HepG2 (cell line): ENCODE measurements around the gene GTSF1L. TPM values are rescaled to one million over a fixed set of nuclear protein-coding genes. Genes with fewer than 3 reads are reported as not detected.

Experiments used
- CC2D1A ChIP-seq: sonication (generic); formaldehyde crosslinking; IDR thresholded peaks from 2 replicates; pipeline ENCODE4 v1.8.1; 2023; ENCODE audit warnings: mild to moderate bottlenecking, missing genetic modification reagents
- CHD4 ChIP-seq: fragments of 200-600 bp; sonication (generic); IDR thresholded peaks from 2 replicates; pipeline ENCODE4 v1.7.0; 2017; ENCODE audit warnings: mild to moderate bottlenecking, low read length, borderline replicate concordance
- DBP ChIP-seq: sonication (generic); formaldehyde crosslinking; IDR thresholded peaks from 2 replicates; pipeline ENCODE4 v1.4.0; 2020; ENCODE audit warnings: missing genetic modification reagents; ENCODE audit errors: not compliant biosample characterization
- EZH2 ChIP-seq: conservative IDR thresholded peaks from 2 replicates; pipeline ENCODE4 v1.6.1; 2012; ENCODE audit warnings: mild to moderate bottlenecking, low read depth, low read length, moderate library complexity
- GABPB1 ChIP-seq: IDR thresholded peaks from 2 replicates; pipeline ENCODE4 v1.6.1; 2016; ENCODE audit warnings: mild to moderate bottlenecking, missing genetic modification reagents, moderate library complexity, missing compliant biosample characterization
- GATAD1 ChIP-seq: IDR thresholded peaks from 2 replicates; pipeline ENCODE4 v1.6.1; 2016; ENCODE audit warnings: missing genetic modification reagents, missing compliant biosample characterization
- KLF11 ChIP-seq: IDR thresholded peaks from 2 replicates; pipeline ENCODE4 v1.6.1; 2016; ENCODE audit warnings: missing compliant biosample characterization
- MIXL1 ChIP-seq: IDR thresholded peaks from 2 replicates; pipeline ENCODE4 v1.6.1; 2016
- MYC ChIP-seq: sonication (generic); formaldehyde crosslinking; IDR thresholded peaks from 2 replicates; pipeline ENCODE4 v1.9.0; 2021; ENCODE audit warnings: missing genetic modification reagents, borderline replicate concordance
- MZF1 ChIP-seq: sonication (generic); formaldehyde crosslinking; IDR thresholded peaks from 2 replicates; pipeline ENCODE4 v1.8.1; 2023; ENCODE audit warnings: mild to moderate bottlenecking, missing genetic modification reagents, borderline replicate concordance
- PCBP1 ChIP-seq: fragments of 200-400 bp; formaldehyde crosslinking; IDR thresholded peaks from 2 replicates; pipeline ENCODE4 v1.6.1; 2017; ENCODE audit warnings: mild to moderate bottlenecking, low read depth, low read length, borderline replicate concordance
- REL ChIP-seq: sonication (generic); formaldehyde crosslinking; conservative IDR thresholded peaks from 2 replicates; pipeline ENCODE4 v1.8.0; 2022; ENCODE audit warnings: mild to moderate bottlenecking, missing genetic modification reagents, moderate library complexity
- SP4 ChIP-seq: sonication (generic); formaldehyde crosslinking; IDR thresholded peaks from 2 replicates; pipeline ENCODE4 v1.8.1; 2023; ENCODE audit warnings: mild to moderate bottlenecking, missing genetic modification reagents
- STAG1 ChIP-seq: sonication (generic); formaldehyde crosslinking; IDR thresholded peaks from 2 replicates; pipeline ENCODE4 v1.4.0; 2020; ENCODE audit warnings: missing genetic modification reagents
- TRIM24 ChIP-seq: sonication (generic); formaldehyde crosslinking; IDR thresholded peaks from 2 replicates; pipeline ENCODE4 v1.8.0; 2022; ENCODE audit warnings: mild to moderate bottlenecking, missing genetic modification reagents
- ZBED4 ChIP-seq: sonication (generic); formaldehyde crosslinking; IDR thresholded peaks from 2 replicates; pipeline ENCODE4 v1.4.0; 2020; ENCODE audit warnings: missing genetic modification reagents, borderline replicate concordance
- ZBTB46 ChIP-seq: sonication (generic); formaldehyde crosslinking; IDR thresholded peaks from 2 replicates; pipeline ENCODE4 v1.4.0; 2020; ENCODE audit warnings: mild to moderate bottlenecking, missing genetic modification reagents, borderline replicate concordance
- ZNF326 ChIP-seq: sonication (generic); formaldehyde crosslinking; IDR thresholded peaks from 2 replicates; pipeline ENCODE4 v1.4.0; 2020; ENCODE audit warnings: missing genetic modification reagents, borderline replicate concordance
- ZNF441 ChIP-seq: sonication (generic); formaldehyde crosslinking; IDR thresholded peaks from 2 replicates; pipeline ENCODE4 v1.7.0; 2021; ENCODE audit warnings: missing genetic modification reagents, borderline replicate concordance
- ZNF7 ChIP-seq: IDR thresholded peaks from 2 replicates; pipeline ENCODE4 v1.6.1; 2016; ENCODE audit warnings: missing biosample characterization, missing genetic modification reagents
- ZNF772 ChIP-seq: sonication (generic); formaldehyde crosslinking; IDR thresholded peaks from 2 replicates; pipeline ENCODE4 v1.5.0; 2020; ENCODE audit warnings: mild to moderate bottlenecking, missing genetic modification reagents
- polyA plus RNA-seq, 8 experiments: library from polyadenylated mRNA; depleted of rRNA in 3 of 8; stranded (reverse) in 7 of 8; unstranded in 1 of 8; fragments of >200 nt; fragmentation: Illumina TruSeq in 4 of 8; extraction: Trizol in 4 of 8; gene quantifications; 2 replicates each; pipeline versions ENCODE4 v1.2.1 to v1.2.3, GENCODE V29; 2011 to 2016; ENCODE audit warnings: low read depth in 4 of 8, missing spikeins in 1 of 8, mixed read lengths in 1 of 8; ENCODE audit not compliant: insufficient read depth in 1 of 8
- total RNA-seq, 5 experiments: library from RNA; depleted of rRNA; stranded (reverse); fragments of >200 nt; fragmentation: Illumina TruSeq; extraction: Trizol; gene quantifications; 2 replicates each; pipeline ENCODE4 v1.2.3, GENCODE V29; 2016; ENCODE audit warnings: low read depth in 1 of 5

The GTSF1L gene
- total and polyA plus RNA-seq, 2 of the 13 experiments (the other 11 are each of a cell fraction or from before 2014, with no cell fraction given) = not detected

GRCh38 chr20:43727980-43728590 lies 1.3 kb upstream of the GTSF1L start (continued):
- TF ChIP-seq MZF1 (CRISPR knock-in tag) (no peak), SP4 (CRISPR knock-in tag) (no peak), ZNF772 (CRISPR knock-in tag) (no peak), KLF11 (no peak), STAG1 (CRISPR knock-in tag) (no peak), ZBTB46 (no peak), DBP (CRISPR knock-in tag) (no peak), EZH2 (no peak), TRIM24 (no peak), ZNF441 (CRISPR knock-in tag) (no peak), GATAD1 (CRISPR knock-in tag) (no peak), ZNF7 (no peak), MYC (CRISPR knock-in tag) (no peak), ZNF326 (no peak), CHD4 (no peak), CC2D1A (CRISPR knock-in tag) (no peak), MIXL1 (CRISPR knock-in tag) (no peak), GABPB1 (CRISPR knock-in tag) (no peak), PCBP1 (no peak), ZBED4 (CRISPR knock-in tag) (no peak), REL (CRISPR knock-in tag) (no peak)
